Fibroblast of lung (primary cell): Measurements from ENCODE around the gene MICAL2.

Experiments
- CTCF ChIP-seq, 2 donors: IDR thresholded peaks in 1 of 2; conservative IDR thresholded peaks in 1 of 2; 1 replicate in 1 of 2; 2 replicates in 1 of 2; pipeline ENCODE4 v1.5.1; 2011 to 2012; ENCODE audit warnings: low read length in 2 of 2, control low read depth in 1 of 2, inconsistent platforms in 1 of 2, low read depth in 1 of 2, mild to moderate bottlenecking in 1 of 2
- EZH2 ChIP-seq: IDR thresholded peaks from 2 replicates; pipeline ENCODE4 v1.5.1; 2012; ENCODE audit warnings: low read length, control low read depth, mild to moderate bottlenecking; ENCODE audit errors: missing control alignments

- TF ChIP-seq CTCF (conservative IDR thresholded peaks at IDR 0.05 in 1 of 2, IDR thresholded peaks at IDR 0.05 in 1 of 2; ENCODE audit: low read depth in 1 of 2, low read length in 2 of 2) (no peak), EZH2 (no peak)
Observed at GRCh38 chr11:12217879-12218278, 107.5 kb downstream of the MICAL2 start.
